GM23338 (cell line): ENCODE data around the gene DCLK2. TPM values are rescaled to one million over a fixed set of nuclear protein-coding genes. Genes with fewer than 3 reads are reported as not detected.

Experiments
- ATAC-seq: fragments of 200-7000 bp; cut with Tn5 transposase; 3 replicates; pipeline ENCODE4 v1.9.1; 2020
- DNase-seq: peaks from one replicate; pipeline ENCODE4 v3.0.0-alpha.2; 2015; ENCODE audit warnings: low spot score
- H2AFZ ChIP-seq: fragments of 200-600 bp; sonication (generic); 2 replicates; pipeline ENCODE4 v1.8.0; 2016; ENCODE audit warnings: antibody characterized with exemption, mild to moderate bottlenecking, moderate library complexity
- H3F3A ChIP-seq: fragments of 200-600 bp; sonication (generic); replicated peaks from 2 replicates; pipeline ENCODE4 v1.8.0; 2017; ENCODE audit warnings: antibody characterized with exemption, mixed run types, low read depth
- H3K27ac ChIP-seq: fragments of 200-600 bp; sonication (generic); 2 replicates; pipeline ENCODE4 v1.6.1; 2016; ENCODE audit warnings: low read depth
- H3K27me3 ChIP-seq: fragments of 200-600 bp; sonication (generic); 2 replicates; pipeline ENCODE4 v1.8.0; 2016; ENCODE audit warnings: mild to moderate bottlenecking, mixed run types, moderate library complexity; ENCODE audit not compliant: insufficient read depth
- H3K36me3 ChIP-seq: fragments of 200-600 bp; sonication (generic); 2 replicates; pipeline ENCODE4 v1.8.0; 2016; ENCODE audit warnings: mild to moderate bottlenecking; ENCODE audit not compliant: insufficient read depth
- H3K4me1 ChIP-seq: fragments of 200-600 bp; sonication (generic); 2 replicates; pipeline ENCODE4 v1.8.0; 2016; ENCODE audit warnings: mild to moderate bottlenecking, moderate library complexity; ENCODE audit not compliant: insufficient read depth
- H3K4me2 ChIP-seq: fragments of 200-600 bp; sonication (generic); 2 replicates; pipeline ENCODE4 v1.7.1; 2017; ENCODE audit warnings: mixed run types
- H3K4me3 ChIP-seq: fragments of 200-600 bp; sonication (generic); 2 replicates; pipeline ENCODE4 v1.6.1; 2016; ENCODE audit warnings: mixed run types
- H3K79me2 ChIP-seq: fragments of 200-600 bp; sonication (generic); replicated peaks from 2 replicates; pipeline ENCODE4 v1.8.0; 2017; ENCODE audit warnings: mild to moderate bottlenecking; ENCODE audit not compliant: insufficient read depth
- H3K9me2 ChIP-seq: fragments of 200-600 bp; sonication (generic); 2 replicates; pipeline ENCODE4 v1.8.0; 2017; ENCODE audit not compliant: insufficient read depth
- H4K20me1 ChIP-seq: fragments of 200-600 bp; sonication (generic); replicated peaks from 2 replicates; pipeline ENCODE4 v1.8.0; 2017; ENCODE audit warnings: mild to moderate bottlenecking; ENCODE audit not compliant: insufficient read depth
- H3K27ac Mint-ChIP-seq: 2 replicates; pipeline ENCODE4 v1.8.0; 2020; ENCODE audit warnings: inconsistent platforms, mild to moderate bottlenecking, moderate library complexity, mixed read lengths
- H3K27me3 Mint-ChIP-seq: 3 replicates; pipeline ENCODE4 v1.8.0; 2022; ENCODE audit warnings: low read depth, mild to moderate bottlenecking, moderate library complexity, mixed read lengths, inconsistent platforms; ENCODE audit not compliant: insufficient read depth, poor library complexity
- H3K36me3 Mint-ChIP-seq: 3 replicates; pipeline ENCODE4 v1.8.0; 2021; ENCODE audit warnings: low read depth, mild to moderate bottlenecking, inconsistent platforms, moderate library complexity, mixed read lengths
- H3K4me1 Mint-ChIP-seq: 3 replicates; pipeline ENCODE4 v1.8.0; 2020; ENCODE audit warnings: mild to moderate bottlenecking, inconsistent platforms, mixed read lengths
- H3K4me3 Mint-ChIP-seq: 3 replicates; pipeline ENCODE4 v1.8.0; 2021; ENCODE audit warnings: moderate library complexity, mild to moderate bottlenecking, inconsistent platforms, mixed read lengths
- H3K9me3 Mint-ChIP-seq: 3 replicates; pipeline ENCODE4 v1.8.0; 2020; ENCODE audit warnings: moderate library complexity, mild to moderate bottlenecking, inconsistent platforms, mixed read lengths
- CREB1 ChIP-seq: fragments of 250-450 bp; sonication (Bioruptor Pico); IDR thresholded peaks from 2 replicates; pipeline ENCODE4 v1.5.0; 2020; ENCODE audit warnings: low read depth, mild to moderate bottlenecking, moderate library complexity
- CTCF ChIP-seq, 2 experiments: fragments of 200-600 bp in 1 of 2; sonication (generic) in 1 of 2; conservative IDR thresholded peaks; 2 replicates each; pipeline versions ENCODE4 v1.5.1 to v1.6.1; 2016 to 2017; ENCODE audit warnings: antibody characterized with exemption in 2 of 2, low read depth in 2 of 2, mild to moderate bottlenecking in 2 of 2, moderate library complexity in 1 of 2
- ETS1 ChIP-seq: IDR thresholded peaks from 2 replicates; pipeline ENCODE4 v1.6.1; 2016; ENCODE audit warnings: antibody characterized with exemption
- EZH2 ChIP-seq: fragments of 200-600 bp; sonication (generic); IDR thresholded peaks from one replicate; pipeline ENCODE4 v1.8.0; 2017; ENCODE audit warnings: antibody characterized with exemption, mild to moderate bottlenecking, low read depth; ENCODE audit not compliant: unreplicated experiment
- EZH2phosphoT487 ChIP-seq: fragments of 200-600 bp; sonication (generic); IDR thresholded peaks from one replicate; pipeline ENCODE4 v1.8.1; 2018; ENCODE audit warnings: antibody characterized with exemption; ENCODE audit not compliant: unreplicated experiment
- JUNB ChIP-seq: IDR thresholded peaks from one replicate; pipeline ENCODE4 v1.6.1; 2016; ENCODE audit warnings: antibody characterized with exemption; ENCODE audit not compliant: unreplicated experiment
- NANOG ChIP-seq: IDR thresholded peaks from 2 replicates; pipeline ENCODE4 v1.6.1; 2016; ENCODE audit warnings: antibody characterized with exemption, borderline replicate concordance
- POLR2AphosphoS5 ChIP-seq: IDR thresholded peaks from 2 replicates; pipeline ENCODE4 v1.6.1; 2016; ENCODE audit warnings: antibody characterized with exemption, low read depth
- STAT1 ChIP-seq: IDR thresholded peaks from one replicate; pipeline ENCODE4 v1.6.1; 2016; ENCODE audit warnings: antibody characterized with exemption; ENCODE audit not compliant: unreplicated experiment
- ZNF114 ChIP-seq: fragments of 250-450 bp; sonication (Bioruptor Pico); IDR thresholded peaks from 2 replicates; pipeline ENCODE4 v1.5.0; 2020; ENCODE audit warnings: mild to moderate bottlenecking, moderate library complexity
- ZNF331 ChIP-seq: fragments of 250-450 bp; sonication (Bioruptor Pico); IDR thresholded peaks from 2 replicates; pipeline ENCODE4 v1.5.0; 2020; ENCODE audit warnings: low read depth, mild to moderate bottlenecking, moderate library complexity
- polyA plus RNA-seq: library from polyadenylated mRNA; unstranded; fragments of >200 nt; fragmentation: Nextera tagmentation; extraction: Ambion mirVana; gene quantifications from 2 replicates; pipeline ENCODE4 v1.2.1, GENCODE V29; 2016
- total RNA-seq: library from RNA; depleted of rRNA; stranded (reverse); fragments of >200 nt; shearing (Covaris generic); gene quantifications from 2 replicates; pipeline ENCODE4 v1.2.3, GENCODE V29; 2014

Gene DCLK2
- total and polyA plus RNA-seq, 2 experiments from 2014 or later: 0.49 TPM; not detected in 1

- DNase-seq (no peak), ATAC-seq (no peak)
- Mint-ChIP-seq H3K27ac (no peak overlapping the region), H3K4me1 (peaks cover 3% of the 10 kb centered on the region; the same call in 1 of the 3 replicates), H3K36me3 (peaks cover 30% of the 10 kb centered on the region), H3K4me3 (no peak overlapping the region), H3K27me3 (peaks cover 5% of the 10 kb centered on the region), H3K9me3 (peaks cover 6% of the 10 kb centered on the region; the same call in 2 of the 3 replicates)
- H3K36me3 ChIP-seq: no peaks in the 10 kb centered on the region
- H3K4me3 ChIP-seq: no peak overlapping the region
- no peaks in the 10 kb centered on the region for H3K27me3 ChIP-seq
- H3F3A ChIP-seq: no peaks in the 10 kb centered on the region
- no peak overlapping the region for H3K27ac ChIP-seq
- peaks cover 4% of the 10 kb centered on the region; the same call in 1 of the 2 replicates for H3K9me2 ChIP-seq
- TF ChIP-seq EZH2 (no peak), POLR2AphosphoS5 (no peak), ZNF114 (CRISPR knock-in tag) (no peak), CREB1 (CRISPR knock-in tag) (no peak), JUNB (no peak)
- no peak overlapping the region for H3K4me2 ChIP-seq
- H2AFZ ChIP-seq: no peak overlapping the region
- H3K4me1 ChIP-seq: no peaks in the 10 kb centered on the region; the same call in 1 of the 2 replicates
- H3K79me2 ChIP-seq: no peaks in the 10 kb centered on the region
- H4K20me1 ChIP-seq: no peaks in the 10 kb centered on the region
Observed at GRCh38 chr4:150278206-150278605, 200.0 kb downstream of the DCLK2 start.

GRCh38 chr4:150280081-150280895 is 202.0 kb downstream of the DCLK2 start:
- Mint-ChIP-seq H3K4me3 (no peak overlapping the region), H3K36me3 (peaks cover 32% of the 10 kb centered on the region), H3K9me3 (peaks cover 6% of the 10 kb centered on the region; the same call in 2 of the 3 replicates), H3K4me1 (peaks cover 3% of the 10 kb centered on the region; the same call in 1 of the 3 replicates), H3K27me3 (peaks cover 4% of the 10 kb centered on the region), H3K27ac (peak overlapping the region; percentile 61; the same call in 1 of the 2 replicates)
- no peak overlapping the region for H2AFZ ChIP-seq
- no peaks in the 10 kb centered on the region for H3K79me2 ChIP-seq
- no peaks in the 10 kb centered on the region for H4K20me1 ChIP-seq
- no peak overlapping the region for H3K4me2 ChIP-seq
- H3K27ac ChIP-seq: no peak overlapping the region
- H3F3A ChIP-seq: no peaks in the 10 kb centered on the region
- peaks cover 4% of the 10 kb centered on the region; the same call in 1 of the 2 replicates for H3K9me2 ChIP-seq
- no peak; the same call in 2 of the 3 replicates for ATAC-seq
- no peak for DNase-seq
- no peak overlapping the region for H3K4me3 ChIP-seq
- no peaks in the 10 kb centered on the region for H3K36me3 ChIP-seq
- H3K4me1 ChIP-seq: no peaks in the 10 kb centered on the region; the same call in 1 of the 2 replicates
- H3K27me3 ChIP-seq: no peaks in the 10 kb centered on the region
- no peak for TF ChIP-seq POLR2AphosphoS5
- no peak for TF ChIP-seq EZH2phosphoT487
- no peak for TF ChIP-seq ETS1
- TF ChIP-seq ZNF114 (CRISPR knock-in tag): no peak
- no peak for TF ChIP-seq STAT1
- TF ChIP-seq CREB1 (CRISPR knock-in tag): no peak
- TF ChIP-seq ZNF331: no peak
- no peak for TF ChIP-seq CTCF (conservative IDR thresholded peaks at IDR 0.05; ENCODE audit: low read depth in 2 of 2)
- TF ChIP-seq JUNB: no peak
- no peak for TF ChIP-seq NANOG
